ENCODE measurements around the gene SNX8. TPM values are rescaled to one million over a fixed set of nuclear protein-coding genes. Genes with fewer than 3 reads are reported as not detected.

The SNX8 gene
- total and polyA plus RNA-seq, 4 donors = 24.6 to 54.6 (median 45.8) TPM

- H3K9me3 ChIP-seq (ENCODE audit: control insufficient read depth in 4 of 4, insufficient read depth in 3 of 4, low read length in 3 of 4) = no peaks in the 10 kb centered on the region
- no peak for TF ChIP-seq CTCF (IDR thresholded peaks at IDR 0.05; ENCODE audit: control extremely low read depth, extremely low read depth)
- ATAC-seq (ENCODE audit: insufficient read depth, low FRiP score) (no peak), DNase-seq (no peak)
- H3K9ac ChIP-seq (ENCODE audit: insufficient read depth in 1 of 2, low read length in 2 of 2) = no peak overlapping the region
- no peak overlapping the region for H3K4me3 ChIP-seq
- WGBS, 2 donors = 94 to 95% methylated on average over 16 to 17 of the region's 17 CpGs
- H3K27me3 ChIP-seq (ENCODE audit: control insufficient read depth in 3 of 3, insufficient read depth in 3 of 3, low read length in 2 of 3) = no peaks in the 10 kb centered on the region
- H3K4me1 ChIP-seq (ENCODE audit: control insufficient read depth in 5 of 5, insufficient read depth in 5 of 5, low read length in 5 of 5) = peaks cover 0 to 3% (median 0%) of the 10 kb centered on the region in 5 donors
- no peak overlapping the region for H3K27ac ChIP-seq (ENCODE audit: low read depth in 1 of 2, low read length in 1 of 2)
- peaks cover 0 to 49% (median 5%) of the 10 kb centered on the region in 4 donors for H3K36me3 ChIP-seq (ENCODE audit: control insufficient read depth in 4 of 4, insufficient read depth in 4 of 4, low read length in 4 of 4)
Measured at GRCh38 chr7:2257651-2258050, 56.6 kb downstream of the SNX8 start.

GRCh38 chr7:2257046-2257551 is 57.1 kb downstream of the SNX8 start:
- TF ChIP-seq CTCF (IDR thresholded peaks at IDR 0.05; ENCODE audit: control extremely low read depth, extremely low read depth) = no peak
- H3K4me1 ChIP-seq (ENCODE audit: control insufficient read depth in 5 of 5, insufficient read depth in 5 of 5, low read length in 5 of 5) = peaks cover 0 to 3% (median 0%) of the 10 kb centered on the region in 5 donors
- H3K4me3 ChIP-seq = no peak overlapping the region
- H3K9ac ChIP-seq (ENCODE audit: insufficient read depth in 1 of 2, low read length in 2 of 2) = no peak overlapping the region
- no peak overlapping the region for H3K27ac ChIP-seq (ENCODE audit: low read depth in 1 of 2, low read length in 1 of 2)
- ATAC-seq (ENCODE audit: insufficient read depth, low FRiP score) (no peak), DNase-seq (no peak)
- H3K27me3 ChIP-seq (ENCODE audit: control insufficient read depth in 3 of 3, insufficient read depth in 3 of 3, low read length in 2 of 3) = no peaks in the 10 kb centered on the region
- peaks cover 0 to 46% (median 5%) of the 10 kb centered on the region in 4 donors for H3K36me3 ChIP-seq (ENCODE audit: control insufficient read depth in 4 of 4, insufficient read depth in 4 of 4, low read length in 4 of 4)
- H3K9me3 ChIP-seq (ENCODE audit: control insufficient read depth in 4 of 4, insufficient read depth in 3 of 4, low read length in 3 of 4) = no peaks in the 10 kb centered on the region
- 95 to 96% methylated on average over 36 to 38 of the region's 38 CpGs for WGBS, 2 donors

DNA sequence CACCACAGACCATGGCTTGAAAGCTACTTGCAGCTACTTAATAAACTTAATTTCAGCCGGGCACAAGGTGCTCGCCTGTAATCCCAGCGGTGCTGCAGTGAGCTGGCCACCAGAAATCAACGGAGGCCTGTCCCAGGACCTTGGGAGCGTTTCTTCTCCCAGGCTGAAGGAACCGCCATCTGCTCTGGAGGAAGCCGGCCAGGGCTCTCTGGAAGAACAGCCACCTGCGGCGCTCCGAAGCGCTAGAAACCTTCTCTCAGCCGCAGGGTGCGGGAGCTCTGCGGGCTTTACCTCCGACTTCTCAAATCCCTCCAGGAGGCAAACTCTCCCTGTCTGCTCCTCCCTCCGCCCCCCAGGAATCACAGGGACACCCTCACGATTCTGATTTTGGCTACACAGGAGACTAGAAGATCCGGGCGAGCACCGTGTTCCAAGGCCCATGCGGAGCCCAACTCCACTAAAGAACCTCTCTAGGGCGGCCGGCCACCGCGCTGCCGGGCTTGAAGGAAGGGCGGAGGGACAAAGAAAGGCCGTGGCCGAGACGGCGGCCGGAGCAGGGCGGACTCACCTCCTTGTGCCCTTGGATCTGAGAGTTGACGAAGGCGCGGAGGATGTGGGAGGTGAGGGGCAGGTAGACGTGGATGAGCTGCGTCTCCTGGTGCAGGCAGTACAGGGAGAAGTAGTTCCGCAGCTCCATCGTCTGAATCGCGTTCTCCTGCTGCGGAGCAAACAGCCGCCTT is 57.8 kb downstream of the SNX8 start:
- no peak for ATAC-seq (ENCODE audit: insufficient read depth, low FRiP score)

More for the DNA sequence above, 57.8 kb downstream of the SNX8 start:
- Histone ChIP-seq H3K27me3 (ENCODE audit: control insufficient read depth in 3 of 3, insufficient read depth in 3 of 3, low read length in 2 of 3) (no peaks in the 10 kb centered on the region), H3K4me1 (ENCODE audit: control insufficient read depth in 5 of 5, insufficient read depth in 5 of 5, low read length in 5 of 5) (peaks cover 0 to 3% (median 0%) of the 10 kb centered on the region in 5 donors), H3K27ac (ENCODE audit: low read depth in 1 of 2, low read length in 1 of 2) (no peak overlapping the region), H3K9me3 (ENCODE audit: control insufficient read depth in 4 of 4, insufficient read depth in 3 of 4, low read length in 3 of 4) (no peaks in the 10 kb centered on the region), H3K36me3 (ENCODE audit: control insufficient read depth in 4 of 4, insufficient read depth in 4 of 4, low read length in 4 of 4) (peaks cover 0 to 46% (median 5%) of the 10 kb centered on the region in 4 donors), H3K4me3 (no peak overlapping the region), H3K9ac (ENCODE audit: insufficient read depth in 1 of 2, low read length in 2 of 2) (no peak overlapping the region)
- DNase-seq = no peak
- 96 to 97% methylated on average over 44 of the region's 44 CpGs for WGBS, 2 donors
- TF ChIP-seq CTCF (IDR thresholded peaks at IDR 0.05; ENCODE audit: control extremely low read depth, extremely low read depth) = no peak

Data from lung (tissue), 12 donors.